Right lobe of liver (tissue), 6 donors: ENCODE data around the gene PRICKLE1. TPM values are rescaled to one million over a fixed set of nuclear protein-coding genes. Genes with fewer than 3 reads are reported as not detected.

Experiments used
- ATAC-seq, 4 donors: fragments of 200-7000 bp; cut with Tn5 transposase; one replicate each; pipeline ENCODE4 v1.9.1; 2020; ENCODE audit warnings: mild to moderate bottlenecking in 4 of 4, moderate library complexity in 4 of 4
- DNase-seq, 3 donors: peaks; one replicate each; pipeline ENCODE4 v3.0.0-alpha.2; 2020
- H3K27ac ChIP-seq, 3 donors: fragments of 200-600 bp; one replicate each; pipeline ENCODE4 v1.8.0; 2022
- H3K27me3 ChIP-seq, 2 donors: fragments of 200-600 bp; one replicate each; pipeline ENCODE4 v1.8.0; 2022
- H3K36me3 ChIP-seq, 4 donors: fragments of 200-600 bp; sonication (generic) in 1 of 4; one replicate each; pipeline versions ENCODE4 v1.5.1 to v1.8.0; 2017 to 2022; ENCODE audit warnings: control low read depth in 1 of 4
- H3K4me1 ChIP-seq, 4 donors: fragments of 200-600 bp; sonication (generic) in 1 of 4; one replicate each; pipeline versions ENCODE4 v1.5.1 to v1.8.0; 2017 to 2022; ENCODE audit warnings: control low read depth in 1 of 4
- H3K4me3 ChIP-seq, 3 donors: fragments of 200-600 bp; one replicate each; pipeline ENCODE4 v1.8.0; 2022
- H3K9me3 ChIP-seq, 4 donors: fragments of 200-600 bp; sonication (generic) in 1 of 4; one replicate each; pipeline versions ENCODE4 v1.5.1 to v1.8.0; 2017 to 2022; ENCODE audit warnings: control low read depth in 1 of 4
- CTCF ChIP-seq, 4 donors: fragments of 200-600 bp in 3 of 4; fragments of 450-650 bp in 1 of 4; IDR thresholded peaks; one replicate each; pipeline versions ENCODE4 v1.5.1 to v1.8.0; 2016 to 2022; ENCODE audit warnings: antibody characterized with exemption in 4 of 4, mild to moderate bottlenecking in 2 of 4
- POLR2A ChIP-seq: fragments of 450-650 bp; IDR thresholded peaks from one replicate; pipeline ENCODE4 v1.6.1; 2017; ENCODE audit warnings: antibody characterized with exemption, mild to moderate bottlenecking
- WGBS: methylation state at CpG from one replicate; pipeline ENCODE4 v1.1.6; 2018; ENCODE audit warnings: low coverage, low lambda C conversion rate; ENCODE audit not compliant: insufficient coverage; ENCODE audit errors: missing lambda C conversion rate; 5-methylcytosine and 5-hydroxymethylcytosine counted together
- intact Hi-C, 2 donors: fragments of 100-400 bp; cut with DNase I; formaldehyde crosslinking; loops; one replicate each; pipeline versions ENCODE4 v1.11.2 to v1.14.1; 2022
- total RNA-seq, 6 experiments: library from RNA; depleted of rRNA in 2 of 6; stranded (reverse); fragments of >200 nt in 2 of 6; fragmentation: NEBNext Ultra II Directional in 3 of 6; extraction: Animal tissue kit (Norgen Biotek cat#: 25700) in 3 of 6; gene quantifications; one replicate each; pipeline versions ENCODE4 v1.1.0 to v1.2.4, GENCODE V29; 2016 to 2023
- donor health status: DM: no; HTN: yes; CAD: no.
- donor health status: DM: no; HTN: no; CAD: no.
- donor health status: DM: no; HTN: no; CAD: no.
- donor health status: DM: no; HTN: yes; CAD: no.
- donor health status: DM: no; HTN: yes; CAD: no.

PRICKLE1 gene
- total RNA-seq, 6 experiments from 2014 or later, result 0.79 to 2.9 (median 1.1) TPM

- Histone ChIP-seq H3K27me3 (no peaks in the 10 kb centered on the region), H3K9me3 (no peaks in the 10 kb centered on the region), H3K4me3 (no peak overlapping the region), H3K4me1 (no peaks in the 10 kb centered on the region), H3K36me3 (no peaks in the 10 kb centered on the region), H3K27ac (no peak overlapping the region)
- intact Hi-C loops, result no loop called here
- 73% methylated on average over 3 of the region's 4 CpGs for WGBS
- DNase-seq, result no peak
- TF ChIP-seq CTCF (IDR thresholded peaks at IDR 0.05), result no peak
- TF ChIP-seq POLR2A, result no peak
- no peak for ATAC-seq
These were observed 94.3 kb downstream of the PRICKLE1 start for GRCh38 chr12:42495244-42495643.

- Histone ChIP-seq H3K9me3 (no peaks in the 10 kb centered on the region), H3K27ac (no peak overlapping the region), H3K27me3 (no peaks in the 10 kb centered on the region), H3K4me3 (no peak overlapping the region), H3K36me3 (no peaks in the 10 kb centered on the region), H3K4me1 (no peaks in the 10 kb centered on the region)
- ATAC-seq (no peak), DNase-seq (no peak)
- TF ChIP-seq CTCF (IDR thresholded peaks at IDR 0.05) (no peak), POLR2A (no peak)
- 38% methylated on average over 1 of the region's 1 CpG for WGBS
- intact Hi-C loops, result no loop called here
These were observed 97.3 kb downstream of the PRICKLE1 start for GRCh38 chr12:42492267-42492666.

- ATAC-seq (no peak), DNase-seq (no peak)
- intact Hi-C loops, result no loop called here
- Histone ChIP-seq H3K27me3 (no peaks in the 10 kb centered on the region), H3K9me3 (no peaks in the 10 kb centered on the region), H3K4me1 (no peaks in the 10 kb centered on the region), H3K4me3 (no peak overlapping the region), H3K27ac (no peak overlapping the region), H3K36me3 (no peaks in the 10 kb centered on the region)
- 86% methylated on average over 5 of the region's 5 CpGs for WGBS
- no peak for TF ChIP-seq POLR2A
- TF ChIP-seq CTCF (IDR thresholded peaks at IDR 0.05), result no peak
These were observed 99.2 kb downstream of the PRICKLE1 start for GRCh38 chr12:42490261-42490842.

- WGBS, result 43% methylated on average over 2 of the region's 2 CpGs
- Histone ChIP-seq H3K27me3 (peaks cover 0 to 4% of the 10 kb centered on the region in 2 donors), H3K36me3 (no peaks in the 10 kb centered on the region), H3K27ac (no peak overlapping the region), H3K9me3 (no peaks in the 10 kb centered on the region), H3K4me3 (no peak overlapping the region), H3K4me1 (peaks cover 0 to 10% (median 0%) of the 10 kb centered on the region in 4 donors)
- no peak for ATAC-seq
- TF ChIP-seq POLR2A, result no peak
- no peak for TF ChIP-seq CTCF (IDR thresholded peaks at IDR 0.05)
- DNase-seq, result no peak
- intact Hi-C loops, result no loop called here
These were observed 103.1 kb downstream of the PRICKLE1 start for GRCh38 chr12:42486407-42486806.

GRCh38 chr12:42485823-42486222 lies 103.7 kb downstream of the PRICKLE1 start:
- H3K4me3 ChIP-seq, result no peak overlapping the region
- 42% methylated on average over 3 of the region's 3 CpGs for WGBS
- DNase-seq (no peak), ATAC-seq (no peak)
- peaks cover 0 to 4% of the 10 kb centered on the region in 2 donors for H3K27me3 ChIP-seq
- H3K4me1 ChIP-seq, result peaks cover 0 to 10% (median 0%) of the 10 kb centered on the region in 4 donors
- no peaks in the 10 kb centered on the region for H3K36me3 ChIP-seq
- no peaks in the 10 kb centered on the region for H3K9me3 ChIP-seq
- no peak for TF ChIP-seq CTCF (IDR thresholded peaks at IDR 0.05)
- TF ChIP-seq POLR2A, result no peak
- H3K27ac ChIP-seq, result no peak overlapping the region
- intact Hi-C loops, result no loop called here
